Neural cell (in vitro differentiated cells): ENCODE measurements around the gene RMDN2.

ENCODE experiments used
- CTCF ChIP-seq: fragments of 450-650 bp; IDR thresholded peaks from 2 replicates; pipeline ENCODE4 v1.5.1; 2014; ENCODE audit warnings: antibody characterized with exemption, mild to moderate bottlenecking, moderate library complexity; ENCODE audit not compliant: poor library complexity, severe bottlenecking
- EP300 ChIP-seq: fragments of 450-650 bp; conservative IDR thresholded peaks from 2 replicates; pipeline ENCODE4 v1.6.1; 2014; ENCODE audit warnings: antibody characterized with exemption, mild to moderate bottlenecking, moderate library complexity; ENCODE audit not compliant: poor library complexity, severe bottlenecking
- EZH2 ChIP-seq: fragments of 200-600, 300-800 bp; shearing (Covaris generic), sonication (generic); IDR thresholded peaks from 2 replicates; pipeline ENCODE4 v1.6.1; 2014; ENCODE audit warnings: antibody characterized with exemption, low read length, borderline replicate concordance, mild to moderate bottlenecking; ENCODE audit not compliant: insufficient read depth, poor library complexity, severe bottlenecking
- MXI1 ChIP-seq: fragments of 450-650 bp; conservative IDR thresholded peaks from 2 replicates; pipeline ENCODE4 v1.6.1; 2014; ENCODE audit warnings: antibody characterized with exemption, mild to moderate bottlenecking; ENCODE audit not compliant: poor library complexity, severe bottlenecking
- POLR2AphosphoS5 ChIP-seq: IDR thresholded peaks from 2 replicates; pipeline ENCODE4 v1.6.1; 2012
- RAD21 ChIP-seq: fragments of 450-650 bp; conservative IDR thresholded peaks from 2 replicates; pipeline ENCODE4 v1.6.1; 2014; ENCODE audit warnings: antibody characterized with exemption, mild to moderate bottlenecking, moderate library complexity
- REST ChIP-seq: IDR thresholded peaks from 2 replicates; pipeline ENCODE4 v1.6.1; 2012; ENCODE audit warnings: borderline replicate concordance
- SMC3 ChIP-seq: fragments of 450-650 bp; conservative IDR thresholded peaks from 2 replicates; pipeline ENCODE4 v1.6.1; 2014; ENCODE audit warnings: antibody characterized with exemption, mild to moderate bottlenecking, moderate library complexity; ENCODE audit not compliant: poor library complexity
- TAF1 ChIP-seq: IDR thresholded peaks from 2 replicates; pipeline ENCODE4 v1.6.1; 2012; ENCODE audit warnings: low read depth

DNA sequence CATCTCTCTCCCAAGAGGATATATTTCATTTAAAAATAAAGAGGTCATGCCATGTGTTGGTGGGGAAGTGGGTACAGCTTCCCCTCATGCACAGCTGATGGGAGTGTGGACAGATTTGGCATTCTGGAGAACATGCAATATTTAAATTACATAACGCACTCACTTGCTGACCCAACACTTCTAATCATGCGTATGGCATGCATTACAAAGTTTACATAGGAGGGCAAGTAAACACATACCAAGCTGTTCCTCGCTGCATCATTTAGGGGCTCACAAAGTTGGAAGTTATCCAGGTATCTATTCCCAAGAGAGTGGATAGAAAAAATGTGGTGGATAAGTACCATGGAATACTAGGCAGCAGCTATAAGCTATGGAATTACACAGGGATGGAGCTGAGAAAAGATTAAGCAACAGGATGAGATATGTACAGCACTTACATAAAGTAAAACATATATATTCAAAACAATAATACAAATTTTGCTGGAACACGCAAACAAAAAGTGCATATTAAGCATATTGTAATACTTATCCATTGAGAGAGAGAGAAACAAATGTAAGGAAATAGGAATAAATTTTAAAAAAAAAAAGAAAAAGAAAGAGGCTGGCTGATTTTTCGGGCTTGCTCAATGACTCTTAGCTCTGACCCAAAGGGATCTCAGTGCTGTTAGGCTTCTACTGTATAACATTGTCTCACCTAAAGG, 139.9 kb downstream of the RMDN2 start:
- TF ChIP-seq EP300, result no peak
- no peak for TF ChIP-seq CTCF
- no peak for TF ChIP-seq POLR2AphosphoS5
- no peak for TF ChIP-seq TAF1
- no peak for TF ChIP-seq REST
- no peak for TF ChIP-seq SMC3
- TF ChIP-seq EZH2, result no peak
- TF ChIP-seq RAD21, result no peak
- no peak for TF ChIP-seq MXI1
